NCI-H1417 treated with DMSO at 0.1 percent for 48 hours (cell line): ENCODE results near the gene HPSE.

Experiments used
- DNase-seq: peaks from one replicate; lab custom pipeline; 2025; lab: John Stamatoyannopoulos, UW

The HPSE gene

DNA sequence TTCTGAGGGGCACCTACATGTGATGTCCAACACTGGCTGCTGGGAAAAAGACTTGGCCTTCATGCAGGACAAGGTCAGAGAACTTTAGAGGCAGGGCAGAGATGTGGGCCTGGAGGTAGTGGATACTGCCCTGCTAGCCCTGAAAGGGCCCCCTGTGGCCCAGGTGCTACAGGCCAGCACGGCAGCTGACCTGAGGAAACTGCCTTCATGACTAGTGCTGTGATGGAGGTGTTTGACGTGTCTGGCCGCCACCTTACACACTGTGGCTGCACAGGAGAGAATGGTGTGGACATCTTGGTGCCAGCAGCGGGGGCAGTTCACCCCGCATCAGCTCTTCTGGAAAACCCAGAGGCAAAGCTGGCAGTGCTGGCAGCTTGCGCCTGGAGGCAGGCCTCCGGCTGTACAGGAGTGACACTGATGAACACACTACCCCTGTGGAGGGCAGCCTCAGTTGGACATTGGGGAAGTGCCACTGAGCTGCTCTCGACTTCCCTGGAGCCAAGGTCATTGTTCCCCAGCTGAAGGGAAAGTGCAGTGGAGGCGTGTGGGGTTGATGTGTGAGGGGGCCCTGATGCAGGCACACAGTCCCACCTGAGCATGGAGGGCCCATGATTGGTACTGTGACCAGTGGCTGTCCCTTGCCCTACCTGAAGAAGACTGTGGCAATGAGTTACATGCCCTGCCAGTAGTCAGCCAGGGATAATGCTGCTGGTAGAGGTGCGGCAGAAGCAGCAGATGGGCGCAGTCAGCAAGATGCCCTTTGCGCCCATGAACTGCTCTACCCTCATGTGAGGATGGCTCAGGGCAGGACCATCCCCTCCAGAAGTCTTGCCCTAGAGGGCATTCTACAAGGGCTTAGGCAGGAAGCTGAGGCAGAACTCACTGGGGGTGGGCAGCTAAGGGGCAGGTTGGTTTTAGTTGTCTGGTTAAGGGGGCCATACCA, 87.0 kb downstream of the HPSE start:
- no peak for DNase-seq
